ENCODE results near the gene MREG.

MREG gene

DNA sequence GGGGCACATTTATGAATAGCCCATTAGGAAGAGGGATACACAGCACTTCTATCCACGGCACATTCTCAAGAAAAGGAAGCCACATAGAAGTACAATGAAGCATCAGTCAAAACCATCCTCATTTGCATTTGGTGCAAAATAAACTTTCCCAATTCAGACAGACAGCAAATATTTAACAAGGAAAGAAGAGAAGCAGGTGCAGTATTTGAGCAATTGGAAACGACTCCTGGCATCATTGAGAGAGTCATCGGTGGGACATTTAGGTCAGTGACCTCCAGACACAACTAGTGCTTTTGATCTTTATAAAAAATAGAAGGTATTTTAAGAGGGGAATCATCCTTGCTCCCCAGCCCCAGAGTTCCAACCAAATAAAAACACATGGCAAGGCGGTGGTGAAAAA is 118.0 kb downstream of the MREG start:
- Mint-ChIP-seq H3K27ac (no peak overlapping the region), H3K36me3 (ENCODE audit: insufficient read depth) (no peaks in the 10 kb centered on the region), H3K4me1 (ENCODE audit: low read depth in 2 of 2) (no peaks in the 10 kb centered on the region), H3K4me3 (no peak overlapping the region), H3K9me3 (no peaks in the 10 kb centered on the region), H3K27me3 (peaks cover 26 to 29% of the 10 kb centered on the region in 2 donors)
- DNase-seq = no peak
- ATAC-seq (replicated peaks) = no peak

Data from effector memory CD8-positive, alpha-beta T cell (primary cell).